ENCODE data around the gene SMPD3.

Gene SMPD3

DNA sequence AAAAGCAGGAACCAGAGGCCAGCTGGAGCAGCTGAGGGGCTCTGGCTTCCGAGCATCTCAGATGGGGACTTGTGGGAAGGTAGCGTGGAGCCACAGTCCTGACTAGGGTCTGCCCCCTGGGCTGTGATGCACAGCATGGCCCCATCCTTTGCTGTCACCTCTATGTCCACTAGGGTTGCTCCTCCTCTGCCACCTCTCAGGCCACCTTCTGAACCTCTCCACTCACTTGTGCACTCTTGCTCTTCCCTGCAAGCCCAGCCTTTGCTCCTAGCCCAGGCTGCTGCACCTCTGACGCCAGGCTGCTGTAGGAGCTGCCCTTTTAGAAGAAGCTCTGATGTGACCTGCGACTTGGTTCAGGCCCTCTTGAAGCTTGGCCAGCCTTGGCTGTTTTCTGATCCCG is 24.3 kb upstream of the SMPD3 start:
- DNase-seq (ENCODE audit: low spot score), result no peak

GRCh38 chr16:68470461-68471150 is 22.3 kb upstream of the SMPD3 start:
- no peak for DNase-seq (ENCODE audit: low spot score)

- DNase-seq (ENCODE audit: low spot score), result no peak
These were observed 21.6 kb upstream of the SMPD3 start for GRCh38 chr16:68469796-68470460.

DNA sequence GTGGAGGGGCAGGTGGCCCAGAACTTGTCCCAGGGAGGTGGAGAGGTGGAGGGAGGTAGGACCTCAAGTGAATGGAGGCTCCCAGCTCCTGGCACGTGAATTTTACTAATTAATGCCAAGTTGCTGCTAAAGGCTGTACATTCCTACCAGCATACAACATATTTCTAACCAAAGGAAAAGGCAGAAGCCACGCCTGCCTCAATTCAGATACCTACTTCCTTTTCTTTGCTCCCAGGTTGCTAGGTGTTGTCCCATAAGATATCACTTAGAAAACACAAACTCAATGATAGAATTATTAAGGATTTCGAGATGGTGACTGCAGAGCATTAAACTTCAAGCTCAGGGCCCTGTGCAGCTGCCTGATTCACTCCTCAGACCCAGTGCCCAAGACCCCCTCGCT is 20.5 kb upstream of the SMPD3 start:
- DNase-seq (ENCODE audit: low spot score), result no peak

- no peak for DNase-seq (ENCODE audit: low spot score)
These were observed 17.9 kb upstream of the SMPD3 start for GRCh38 chr16:68466174-68466573.

DNA sequence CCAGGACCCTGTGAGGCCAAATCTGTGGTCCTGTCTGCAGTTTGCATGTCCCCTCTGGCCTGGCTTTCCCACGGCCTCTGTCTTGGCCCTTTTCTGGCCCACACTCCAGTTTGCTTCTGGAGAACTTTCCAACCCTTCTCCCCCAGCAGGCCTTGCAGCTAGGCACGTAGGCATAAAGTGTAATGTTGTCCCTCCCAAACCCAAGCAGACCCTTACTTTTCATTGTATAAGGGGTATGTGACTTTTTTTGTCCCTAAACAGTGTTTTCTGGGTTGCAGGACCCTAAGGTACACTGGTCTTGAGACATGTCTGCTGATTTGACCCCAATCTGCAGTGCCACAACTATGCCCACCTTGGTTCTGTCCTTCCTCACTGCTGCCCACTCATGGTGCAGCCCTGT is 15.6 kb upstream of the SMPD3 start:
- no peak for DNase-seq (ENCODE audit: low spot score)

DNA sequence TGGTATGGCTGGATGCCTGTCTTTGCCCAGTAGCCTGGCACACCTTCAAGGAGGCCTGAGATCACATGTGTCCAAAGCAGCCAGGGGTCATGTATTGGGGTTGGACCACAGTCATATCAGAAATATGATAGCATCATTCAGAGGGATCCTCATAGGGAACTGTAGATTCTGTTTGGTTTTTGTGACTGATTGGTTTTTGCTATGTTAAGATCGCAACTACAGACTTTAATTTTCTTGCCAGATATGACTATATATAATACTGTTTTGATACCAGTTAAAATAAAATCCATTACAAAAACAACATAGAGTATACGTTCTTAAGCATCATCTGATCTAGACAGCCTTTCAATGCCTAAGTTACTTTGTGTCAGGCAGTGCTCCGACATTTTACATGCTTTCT is 11.8 kb upstream of the SMPD3 start:
- no peak for DNase-seq (ENCODE audit: low spot score)

DNA sequence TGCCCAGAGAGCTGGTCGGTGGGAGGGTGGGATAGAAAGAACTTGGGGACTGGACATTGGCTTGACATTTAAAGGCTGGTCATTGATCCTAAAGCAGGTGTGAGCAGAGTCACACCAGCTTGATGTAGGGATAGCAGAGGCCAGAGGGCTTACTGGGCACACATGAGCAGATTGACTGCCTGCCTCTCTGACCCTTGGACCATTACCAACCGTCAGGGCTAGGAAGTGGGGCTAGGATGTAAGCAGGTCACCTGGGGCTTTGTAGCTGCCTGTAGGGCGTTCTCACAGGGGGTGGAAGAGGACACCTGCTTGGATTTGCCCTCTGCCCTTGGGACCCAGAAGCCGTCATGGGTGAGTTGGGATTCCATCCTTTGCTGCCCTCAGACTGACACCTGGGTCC is 11.1 kb upstream of the SMPD3 start:
- no peak for DNase-seq (ENCODE audit: low spot score)

DNA sequence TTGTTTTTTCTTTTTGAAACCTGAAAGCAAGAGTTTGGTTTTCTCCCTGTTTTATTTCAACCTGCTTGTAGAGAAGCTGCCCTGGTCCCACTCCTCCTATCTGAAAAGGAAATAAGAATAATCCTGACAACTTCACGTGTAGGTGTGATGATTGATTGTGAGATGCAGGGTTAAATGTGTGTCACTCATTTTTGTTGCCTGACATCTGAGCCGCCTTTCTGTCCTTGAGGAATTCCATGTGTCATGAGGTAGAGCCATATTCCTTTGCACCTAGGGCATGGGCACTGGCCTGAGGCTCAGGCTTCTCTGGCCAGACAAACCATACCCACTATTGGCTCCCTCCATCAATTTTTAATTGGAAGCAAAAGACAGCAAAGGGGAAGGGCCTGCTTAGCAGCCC is 10.2 kb upstream of the SMPD3 start:
- DNase-seq (ENCODE audit: low spot score), result no peak

DNA sequence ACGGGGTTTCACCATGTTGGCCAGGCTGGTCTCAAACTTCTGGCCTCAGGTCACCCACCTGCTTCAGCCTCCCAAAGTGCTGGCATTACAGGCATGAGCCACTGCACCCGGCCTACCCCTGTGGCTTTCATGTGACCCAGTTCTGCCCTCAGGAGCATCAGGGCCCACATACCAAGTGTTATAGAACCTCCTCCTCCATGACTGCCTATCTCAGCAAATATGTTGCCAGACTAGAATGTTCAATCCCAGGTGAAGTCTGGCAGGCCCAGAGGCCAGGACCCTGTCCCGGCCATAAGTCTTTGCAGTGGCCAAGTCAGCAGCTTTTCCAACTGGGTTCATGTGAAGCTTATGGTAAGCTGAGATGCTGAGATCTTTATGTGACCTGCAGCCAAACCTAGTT is 9.8 kb upstream of the SMPD3 start:
- no peak for DNase-seq (ENCODE audit: low spot score)

- DNase-seq (ENCODE audit: low spot score), result no peak
These were observed 7.3 kb upstream of the SMPD3 start for GRCh38 chr16:68455631-68456030.

DNA sequence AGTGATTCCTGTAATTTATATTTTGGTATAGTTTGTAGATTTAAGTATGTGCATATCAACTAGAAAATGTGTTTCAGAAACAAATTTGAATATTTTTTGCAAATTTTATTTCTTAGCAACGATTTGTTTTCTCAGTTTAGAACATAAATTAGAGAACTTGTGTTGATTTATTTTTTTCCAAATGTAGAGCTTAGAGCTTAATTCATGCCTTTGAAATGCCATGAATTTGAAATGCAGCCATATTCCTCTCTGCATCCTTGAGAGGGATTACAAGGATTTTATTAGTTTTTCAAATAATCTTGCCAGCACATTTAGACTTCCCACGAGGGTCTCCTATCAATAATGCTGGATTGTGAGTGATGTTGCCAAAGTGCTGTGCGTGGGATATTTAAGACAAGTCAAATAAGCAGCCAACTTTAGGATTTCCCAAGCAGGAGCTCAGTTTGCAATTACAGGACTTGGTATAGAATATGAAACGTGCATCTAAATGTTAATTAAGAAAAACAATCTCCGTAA is 6.7 kb upstream of the SMPD3 start:
- DNase-seq (ENCODE audit: low spot score), result no peak

GRCh38 chr16:68453816-68454215 is 5.5 kb upstream of the SMPD3 start:
- DNase-seq (ENCODE audit: low spot score), result no peak

GRCh38 chr16:68452176-68452575 is 3.9 kb upstream of the SMPD3 start:
- peak; percentile 67 for DNase-seq (ENCODE audit: low spot score)

GRCh38 chr16:68451676-68452075 is 3.4 kb upstream of the SMPD3 start:
- DNase-seq (ENCODE audit: low spot score), result no peak

DNA sequence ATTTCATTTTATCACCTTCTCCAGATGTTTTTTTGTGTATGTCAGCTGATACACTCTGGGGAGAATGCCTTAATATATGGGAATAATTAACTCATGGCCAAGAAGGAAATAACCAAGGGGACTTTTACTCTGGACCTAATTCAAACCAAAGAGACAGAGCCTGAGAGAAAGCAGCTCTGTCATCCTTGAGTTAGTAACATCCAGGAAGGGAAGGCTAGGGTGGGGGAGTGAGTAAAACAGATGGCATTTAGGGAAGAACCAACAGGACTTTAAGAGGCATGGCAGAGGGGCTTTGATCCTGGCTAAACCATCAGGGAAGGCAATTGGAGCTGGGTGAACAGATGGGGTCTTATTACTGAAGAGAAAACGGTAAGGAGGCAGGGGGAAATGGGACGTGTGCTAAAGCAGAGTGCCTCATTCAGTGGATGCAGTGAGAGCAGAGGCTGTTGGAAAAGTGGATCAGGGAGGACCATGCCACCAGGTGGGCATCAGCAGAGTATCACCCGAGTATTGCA is 2.5 kb upstream of the SMPD3 start:
- DNase-seq (ENCODE audit: low spot score), result peak; percentile 31

DNA sequence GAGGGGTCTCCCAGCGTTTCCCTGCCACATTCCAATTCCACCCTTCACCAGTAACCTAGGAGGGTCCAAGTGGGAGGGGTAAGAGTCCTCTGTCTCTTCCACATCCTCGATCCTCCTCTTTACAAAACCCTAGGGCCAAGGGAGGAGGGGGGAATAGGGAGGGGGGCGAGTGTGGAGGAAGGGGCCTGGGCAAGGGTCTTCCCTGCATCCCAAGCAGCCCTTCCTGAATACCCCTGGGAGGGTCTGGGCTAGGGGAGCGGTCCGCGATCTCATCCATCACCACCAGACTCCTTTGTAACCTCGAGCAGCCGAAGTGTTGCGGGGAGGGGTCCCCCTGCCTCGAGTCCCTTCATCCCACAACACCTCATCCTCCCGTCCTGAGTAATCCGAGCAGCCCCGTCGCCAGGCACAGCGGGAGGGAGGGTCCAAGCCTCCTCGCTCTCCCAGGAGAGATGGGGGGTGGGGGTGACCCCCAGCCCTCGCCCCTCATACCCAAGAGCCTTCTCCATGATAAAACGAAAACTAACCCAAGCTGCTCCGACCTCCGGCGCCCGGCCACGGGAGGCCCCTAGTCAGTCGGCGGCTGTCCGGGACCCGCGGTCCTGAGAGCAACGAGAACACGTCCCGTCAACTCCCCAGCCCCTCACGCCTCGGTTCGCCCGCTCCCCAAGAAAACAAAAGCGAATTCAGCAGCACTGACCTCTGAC is 502 bp downstream of the SMPD3 start:
- DNase-seq (ENCODE audit: low spot score), result no peak

GRCh38 chr16:68446681-68447652 is 1.3 kb downstream of the SMPD3 start:
- no peak for DNase-seq (ENCODE audit: low spot score)

- DNase-seq (ENCODE audit: low spot score), result peak; percentile 55
These were observed 2.9 kb downstream of the SMPD3 start for GRCh38 chr16:68445458-68445857.

- DNase-seq (ENCODE audit: low spot score), result peak; percentile 64
These were observed 4.2 kb downstream of the SMPD3 start for GRCh38 chr16:68444056-68444657.

GRCh38 chr16:68436581-68436980 is 11.7 kb downstream of the SMPD3 start:
- DNase-seq (ENCODE audit: low spot score), result no peak

Measured in AG20443 (cell line).